ENCODE results near the gene GAL3ST2.
"Not testable (repeated sequence)": the region's sequence is repeated elsewhere in the genome, so short reads cannot be mapped to it uniquely, and the experiment has no call there.

Gene GAL3ST2

DNA sequence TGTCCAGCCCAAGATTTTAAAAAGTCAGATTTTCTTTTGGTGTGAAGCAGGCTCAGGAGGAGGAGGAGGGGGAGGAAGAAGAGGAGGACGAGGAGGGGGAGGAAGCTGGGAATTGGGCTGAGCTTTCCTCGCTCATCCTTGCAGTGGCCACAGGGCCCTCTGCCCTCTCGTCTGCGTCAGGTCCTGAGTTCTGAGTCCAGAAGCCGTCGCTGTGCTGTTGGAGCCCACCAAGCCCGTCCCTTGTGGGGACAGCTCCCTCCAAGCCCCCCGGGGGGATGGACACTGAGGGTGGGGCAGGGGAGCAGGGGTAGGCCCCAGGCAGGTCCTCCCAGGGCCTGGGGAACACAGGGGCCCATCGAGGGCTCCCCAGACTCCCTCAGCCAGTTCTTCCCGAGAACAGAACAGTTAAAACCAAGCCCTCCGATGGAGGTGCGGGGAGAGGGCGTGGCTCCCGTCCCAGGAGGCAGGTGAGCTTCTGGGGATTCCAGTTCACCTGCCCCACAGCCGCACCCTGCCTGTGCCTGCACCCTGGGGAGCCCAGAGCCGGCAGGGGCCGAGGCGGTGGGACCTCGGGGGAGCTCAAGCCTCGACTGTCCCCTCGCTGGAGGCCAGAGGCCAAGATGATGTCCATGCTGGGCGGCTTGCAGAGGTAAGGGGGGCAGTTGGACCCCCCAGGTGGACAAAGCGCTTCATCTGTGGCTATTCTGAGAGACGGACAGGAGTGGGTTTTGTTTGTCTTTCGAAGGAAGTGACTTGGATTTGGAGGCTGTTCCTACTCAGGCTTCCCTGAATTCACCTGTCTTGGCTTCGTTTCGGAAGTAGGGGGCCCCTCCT, at the start of gene GAL3ST2:
Gene GAL3ST2, plus strand, starts transcription at position 487 of the 834 bp plus-strand sequence. Its CDS starts 134 bp downstream, at position 621.
- Mint-ChIP-seq H3K4me1 (peaks cover 17% of the 10 kb centered on the region), H3K4me3 (no peak within 1 kb of the TSS), H3K36me3 (no peaks in the 10 kb centered on the region), H3K9me3 (no peaks in the 10 kb centered on the region), H3K27ac (no peak within 1 kb of the TSS), H3K27me3 (peaks cover 28% of the 10 kb centered on the region)
- ATAC-seq: no peak

DNA sequence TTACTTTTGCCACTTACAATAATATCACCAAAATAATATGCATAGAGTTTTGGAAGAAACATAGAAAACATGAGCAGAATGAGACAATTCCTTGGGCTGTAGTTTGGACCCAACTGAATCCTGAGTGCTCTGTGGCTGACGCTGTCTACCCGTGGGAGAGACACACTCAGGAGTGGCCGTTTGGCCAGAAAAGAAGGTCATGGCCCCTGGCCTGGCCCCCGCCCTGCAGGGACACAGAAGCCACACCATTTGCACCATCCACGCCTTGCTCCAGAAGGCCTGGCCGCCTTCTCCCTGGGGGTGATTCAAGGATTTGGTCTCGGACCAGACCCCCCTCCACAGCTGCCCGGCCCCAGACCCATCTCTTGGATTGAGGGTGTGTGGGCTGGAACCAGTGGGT, 48.6 kb upstream of the GAL3ST2 start:
- H3K27ac Mint-ChIP-seq: no peak overlapping the region
- peaks cover 30% of the 10 kb centered on the region for H3K4me1 Mint-ChIP-seq
- H3K9me3 Mint-ChIP-seq: peaks cover 5% of the 10 kb centered on the region
- peaks cover 44% of the 10 kb centered on the region for H3K36me3 Mint-ChIP-seq
- H3K27me3 Mint-ChIP-seq: no peaks in the 10 kb centered on the region
- ATAC-seq: no peak
- H3K4me3 Mint-ChIP-seq: no peak overlapping the region

DNA sequence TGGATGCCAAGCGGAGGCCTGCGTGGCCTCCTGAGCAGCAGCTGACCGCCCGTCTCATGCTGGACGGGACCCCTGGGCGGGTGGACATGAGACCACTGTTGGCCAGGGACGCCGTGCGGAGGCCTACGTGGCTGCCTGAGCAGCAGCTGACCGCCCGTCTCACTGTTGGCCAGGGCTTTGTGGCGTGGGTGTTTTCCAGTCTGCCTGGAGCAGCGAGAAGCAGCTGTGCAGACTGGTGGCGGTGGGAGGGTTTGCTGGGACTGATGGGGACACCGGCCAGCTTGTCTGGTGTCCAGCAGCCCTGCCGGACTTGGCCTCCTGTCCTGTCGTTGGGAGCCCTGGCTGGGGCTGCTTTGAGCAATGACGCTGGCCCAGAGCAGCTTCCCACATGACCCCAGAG, 48.0 kb upstream of the GAL3ST2 start:
- H3K27ac Mint-ChIP-seq: no peak overlapping the region
- H3K4me1 Mint-ChIP-seq: peaks cover 36% of the 10 kb centered on the region
- H3K36me3 Mint-ChIP-seq: peaks cover 38% of the 10 kb centered on the region

DNA sequence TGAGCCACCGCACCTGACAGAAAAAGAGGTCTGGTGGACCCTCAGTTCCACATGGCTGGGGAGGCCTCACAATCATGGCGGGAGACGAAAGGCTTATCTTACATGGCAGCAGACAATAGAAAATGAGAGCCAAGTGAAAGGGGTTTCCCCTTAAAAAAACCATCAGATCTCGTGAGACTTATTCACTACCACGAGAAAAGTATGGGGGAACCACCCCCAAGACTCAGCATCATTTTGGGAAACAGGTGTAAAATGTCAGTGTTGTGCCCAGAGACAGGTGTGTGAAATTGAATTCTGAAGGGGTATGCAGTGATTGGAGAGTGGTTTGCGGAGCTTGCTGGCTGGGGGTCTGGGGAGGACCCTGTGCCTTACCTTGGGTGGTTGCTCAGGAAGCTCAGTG, 46.8 kb upstream of the GAL3ST2 start:
- peaks cover 5% of the 10 kb centered on the region for H3K9me3 Mint-ChIP-seq
- no peak for ATAC-seq
- H3K4me1 Mint-ChIP-seq: peaks cover 40% of the 10 kb centered on the region
- peaks cover 26% of the 10 kb centered on the region for H3K36me3 Mint-ChIP-seq
- no peak overlapping the region for H3K4me3 Mint-ChIP-seq
- H3K27ac Mint-ChIP-seq: peak overlapping the region; percentile 60
- H3K27me3 Mint-ChIP-seq: no peaks in the 10 kb centered on the region

More for the DNA sequence above, 48.0 kb upstream of the GAL3ST2 start:
- Mint-ChIP-seq H3K4me3 (no peak overlapping the region), H3K27me3 (no peaks in the 10 kb centered on the region), H3K9me3 (peaks cover 5% of the 10 kb centered on the region)
- ATAC-seq: no peak

DNA sequence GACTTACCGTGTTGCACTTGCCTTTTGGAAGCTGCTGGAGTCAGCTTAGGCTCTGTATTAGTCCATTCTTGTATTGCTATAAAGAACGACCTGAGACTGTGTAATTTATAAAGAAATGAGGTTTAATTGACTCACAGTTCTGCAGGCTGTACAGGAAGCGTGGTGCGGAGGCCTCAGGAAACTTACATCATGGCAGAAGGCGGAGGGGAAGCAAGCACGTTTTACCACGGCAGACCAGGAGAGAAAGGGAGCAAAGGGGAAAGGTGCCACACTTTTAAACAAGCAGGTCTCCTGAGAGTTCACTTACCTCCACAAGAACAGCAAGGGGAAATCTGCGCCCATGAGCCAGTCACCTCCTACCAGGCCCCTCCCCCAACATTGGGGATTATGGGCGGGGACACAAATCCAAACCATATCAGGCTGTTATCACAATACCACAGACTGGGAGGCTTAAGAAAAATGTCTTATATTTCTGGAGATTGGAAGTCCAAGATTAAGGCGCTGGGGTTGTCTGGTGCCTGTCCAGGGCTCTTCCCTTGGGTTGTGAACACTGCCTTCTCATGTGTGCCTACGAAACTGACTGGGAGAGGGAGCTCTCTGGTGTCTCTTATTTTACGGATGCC, 45.8 kb upstream of the GAL3ST2 start:
- Mint-ChIP-seq H3K9me3 (peaks cover 5% of the 10 kb centered on the region), H3K27ac (peak overlapping the region; percentile 60), H3K4me3 (no peak overlapping the region), H3K27me3 (no peaks in the 10 kb centered on the region), H3K4me1 (peaks cover 45% of the 10 kb centered on the region), H3K36me3 (peaks cover 19% of the 10 kb centered on the region)
- ATAC-seq: no peak

DNA sequence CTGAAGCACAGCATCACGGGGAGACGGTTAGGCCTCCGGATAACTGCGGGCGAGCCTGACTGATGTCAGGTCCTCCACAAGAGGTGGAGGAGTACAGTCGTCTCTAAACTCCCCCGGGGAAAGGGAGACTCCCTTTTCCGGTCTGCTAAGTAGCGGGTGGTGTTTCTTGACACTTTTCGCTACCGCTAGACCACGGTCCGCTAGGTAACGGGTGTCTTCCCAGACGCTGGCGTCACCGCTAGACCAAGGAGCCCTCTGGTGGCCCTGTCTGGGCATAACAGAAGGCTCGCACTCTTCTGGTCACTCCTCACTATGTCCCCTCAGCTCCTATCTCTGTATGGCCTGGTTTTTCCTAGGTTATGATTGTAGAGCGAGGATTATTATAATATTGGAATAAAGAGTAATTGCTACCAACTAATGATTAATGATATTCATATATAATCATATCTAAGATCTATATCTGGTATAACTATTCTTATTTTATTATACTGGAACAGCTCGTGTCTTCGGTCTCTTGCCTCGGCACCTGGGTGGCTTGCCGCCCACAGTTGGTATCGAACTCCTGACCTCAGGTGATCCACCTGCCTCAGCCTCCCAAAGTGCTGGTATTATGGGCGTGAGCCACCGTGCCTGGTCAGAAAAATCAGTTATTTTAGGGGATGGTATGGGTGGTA, 44.0 kb upstream of the GAL3ST2 start:
- peaks cover 53% of the 10 kb centered on the region for H3K4me1 Mint-ChIP-seq
- H3K9me3 Mint-ChIP-seq, H3K27me3 Mint-ChIP-seq, ATAC-seq: not testable (repeated sequence)
- H3K27ac Mint-ChIP-seq: peak overlapping the region; percentile 59
- peak overlapping the region; percentile 73 for H3K4me3 Mint-ChIP-seq
- H3K36me3 Mint-ChIP-seq: peaks cover 17% of the 10 kb centered on the region

DNA sequence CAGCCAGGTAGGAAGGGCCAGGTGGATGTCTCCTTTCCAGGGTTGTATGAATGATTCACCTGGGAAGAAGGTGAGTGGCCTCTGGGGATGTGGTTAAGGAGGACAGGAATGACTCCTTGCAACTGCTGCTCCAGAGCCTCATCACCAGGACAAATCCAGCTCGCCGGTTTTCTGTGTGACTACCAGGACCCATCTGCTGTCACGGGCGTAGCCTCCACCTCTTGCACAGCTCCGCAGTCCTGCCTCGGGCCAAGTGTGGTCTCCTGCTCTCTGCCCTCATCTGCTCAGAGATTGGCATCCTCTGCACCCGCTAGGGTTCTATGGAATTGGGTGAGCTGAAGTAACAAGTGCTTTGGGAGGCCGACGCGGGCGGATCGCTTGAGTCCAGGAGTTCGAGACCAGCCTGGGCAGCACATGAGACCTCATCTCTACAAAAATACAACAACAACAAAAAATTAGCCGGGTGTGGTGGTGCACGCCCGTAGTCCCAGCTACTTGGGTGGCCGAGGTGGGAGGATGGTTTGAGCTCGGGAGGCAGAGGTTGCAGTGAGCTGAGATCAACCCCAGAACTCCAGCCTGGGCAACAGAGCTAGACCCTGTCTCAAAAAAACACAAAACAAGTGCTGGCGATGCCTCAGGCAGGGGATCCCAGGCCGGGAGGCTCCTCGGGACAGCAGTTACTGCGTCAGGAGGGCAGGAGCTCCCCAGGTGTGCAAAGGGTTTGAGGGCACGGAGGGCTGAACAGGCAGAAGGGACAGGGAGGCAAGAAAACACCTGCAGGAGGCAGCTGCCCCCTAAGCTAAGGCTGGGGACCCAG, 43.0 kb upstream of the GAL3ST2 start:
- H3K4me1 Mint-ChIP-seq: peaks cover 58% of the 10 kb centered on the region
- peaks cover 5% of the 10 kb centered on the region for H3K9me3 Mint-ChIP-seq
- no peaks in the 10 kb centered on the region for H3K27me3 Mint-ChIP-seq
- H3K36me3 Mint-ChIP-seq: peaks cover 23% of the 10 kb centered on the region
- H3K27ac Mint-ChIP-seq: peak overlapping the region; percentile 69
- no peak for ATAC-seq
- peak overlapping the region; percentile 73 for H3K4me3 Mint-ChIP-seq

DNA sequence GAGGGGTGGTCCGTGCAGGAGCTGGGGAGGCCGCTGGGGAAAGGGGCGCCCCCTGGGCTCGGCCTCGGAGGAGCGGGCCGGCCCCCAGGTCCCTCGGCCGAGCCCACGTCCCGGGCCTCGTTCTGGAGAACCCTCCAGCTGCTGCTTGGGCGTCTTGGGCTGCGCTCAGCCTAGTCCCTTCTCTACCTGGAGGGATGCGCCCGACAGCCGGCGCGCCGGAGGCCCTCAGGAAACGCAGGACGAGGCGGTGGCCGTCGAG, 42.5 kb upstream of the GAL3ST2 start:
- ATAC-seq: peak; percentile 47

DNA sequence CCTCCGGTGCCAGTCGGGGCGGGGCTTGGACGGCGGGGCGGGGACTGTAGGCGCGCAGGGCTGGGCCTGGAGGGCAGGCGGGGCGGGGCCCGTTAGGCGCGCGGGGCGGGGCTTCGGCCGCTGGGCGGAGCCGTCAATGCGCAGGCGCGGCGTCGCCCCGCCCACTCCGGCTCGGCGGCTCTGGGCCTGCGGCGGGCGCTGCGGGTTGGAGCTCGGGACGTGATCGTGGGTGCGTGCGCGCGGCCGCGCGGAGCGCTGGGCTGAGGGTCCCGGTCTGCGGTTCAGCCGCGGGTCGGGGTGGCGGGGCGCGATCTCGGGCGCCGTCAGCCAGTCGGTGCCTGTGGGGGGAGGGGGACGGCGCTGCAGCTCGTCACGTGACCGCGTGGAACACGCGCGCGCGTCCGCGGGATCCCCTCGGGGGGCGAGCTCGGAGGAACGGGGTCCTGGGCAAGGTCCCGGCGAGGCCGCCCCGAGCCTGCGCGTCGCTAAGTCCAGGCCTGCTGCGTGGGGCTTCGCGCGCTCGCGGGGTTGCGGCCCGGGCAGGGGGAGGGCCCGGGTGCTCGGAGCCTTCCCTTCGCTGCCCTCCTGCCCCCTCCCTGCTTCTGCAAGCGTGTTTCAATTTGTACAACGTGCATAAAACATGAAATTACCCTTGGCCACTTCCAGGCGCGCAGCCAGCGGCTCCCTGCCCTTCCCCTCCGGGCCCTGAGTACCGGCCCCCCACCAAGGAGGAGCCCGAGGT, 42.0 kb upstream of the GAL3ST2 start, which contains the start of gene D2HGDH:
Gene D2HGDH, plus strand, starts transcription at position 164 of the 742 bp plus-strand sequence. CDS start 595 bp downstream, outside the sequence.
- peak within 1 kb of the TSS; percentile 84 for H3K4me3 Mint-ChIP-seq
- H3K4me1 Mint-ChIP-seq: peaks cover 67% of the 10 kb centered on the region
- H3K36me3 Mint-ChIP-seq: peaks cover 24% of the 10 kb centered on the region
- ATAC-seq: peak; percentile 97
- peak within 1 kb of the TSS; percentile 69 for H3K27ac Mint-ChIP-seq
- H3K27me3 Mint-ChIP-seq: no peaks in the 10 kb centered on the region
- H3K9me3 Mint-ChIP-seq: peaks cover 5% of the 10 kb centered on the region

More for the DNA sequence above, 42.5 kb upstream of the GAL3ST2 start:
- Mint-ChIP-seq H3K4me1 (peaks cover 64% of the 10 kb centered on the region), H3K27me3 (no peaks in the 10 kb centered on the region), H3K9me3 (peaks cover 5% of the 10 kb centered on the region), H3K36me3 (peaks cover 20% of the 10 kb centered on the region), H3K27ac (peak overlapping the region; percentile 69), H3K4me3 (peak overlapping the region; percentile 84)

DNA sequence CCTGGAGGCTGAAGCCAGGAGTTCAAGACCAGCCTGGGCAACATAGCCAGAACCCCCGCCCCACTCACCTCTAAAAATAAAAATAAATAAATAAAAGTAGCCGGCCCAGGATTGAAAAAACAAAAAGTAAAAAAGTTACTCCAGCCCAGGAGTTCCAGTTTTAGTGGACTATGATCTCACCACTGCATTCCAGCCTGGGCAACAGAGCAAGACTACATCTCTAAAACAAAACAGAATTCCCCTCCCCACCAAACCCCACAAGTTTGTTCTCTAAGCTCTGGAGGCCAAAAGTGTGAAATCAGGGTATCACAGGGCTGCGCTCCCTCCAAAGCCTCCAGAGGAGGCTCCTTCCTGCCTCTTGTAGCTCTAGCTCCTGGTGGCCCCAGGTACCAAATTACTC, 40.5 kb upstream of the GAL3ST2 start:
- Mint-ChIP-seq H3K27ac (no peak overlapping the region), H3K4me3 (peak overlapping the region; percentile 84), H3K27me3 (no peaks in the 10 kb centered on the region), H3K9me3 (peaks cover 5% of the 10 kb centered on the region), H3K4me1 (peaks cover 60% of the 10 kb centered on the region), H3K36me3 (peaks cover 26% of the 10 kb centered on the region)
- no peak for ATAC-seq

DNA sequence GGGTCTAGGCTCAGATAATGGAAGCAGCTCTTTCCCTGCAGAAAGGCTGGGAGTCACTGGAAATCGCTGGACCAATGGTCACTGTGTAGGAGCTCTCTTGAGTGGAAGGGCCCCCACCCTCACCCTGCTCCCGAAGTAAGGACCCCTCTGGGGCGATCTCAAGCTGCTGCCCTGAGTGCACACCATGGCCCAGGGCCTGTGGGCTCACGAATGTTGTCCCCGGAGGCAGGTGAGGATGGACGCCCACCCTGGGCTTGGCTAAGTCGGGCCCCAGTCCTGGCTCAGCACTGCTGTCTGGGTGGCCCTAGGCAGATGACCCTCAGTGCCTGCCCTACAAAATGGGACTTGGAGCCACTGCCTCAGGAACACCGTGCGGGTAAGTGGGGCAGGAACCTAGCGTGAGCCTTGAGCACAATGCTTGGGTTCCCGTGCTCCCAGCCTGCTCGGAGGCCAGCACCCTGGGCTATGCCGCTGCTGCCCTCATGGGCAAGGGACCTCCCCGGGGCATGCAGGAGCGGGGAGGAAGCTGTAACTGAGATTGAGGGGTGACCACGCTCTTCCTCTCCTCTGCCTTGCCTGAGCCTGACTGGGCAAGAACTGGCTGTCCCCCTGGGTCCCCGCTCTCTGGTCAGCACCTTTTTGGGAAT, 38.5 kb upstream of the GAL3ST2 start:
- no peak for ATAC-seq
- H3K27ac Mint-ChIP-seq: no peak overlapping the region
- peaks cover 24% of the 10 kb centered on the region for H3K36me3 Mint-ChIP-seq
- no peaks in the 10 kb centered on the region for H3K27me3 Mint-ChIP-seq
- H3K4me3 Mint-ChIP-seq: no peak overlapping the region
- H3K9me3 Mint-ChIP-seq: no peaks in the 10 kb centered on the region
- peaks cover 47% of the 10 kb centered on the region for H3K4me1 Mint-ChIP-seq

DNA sequence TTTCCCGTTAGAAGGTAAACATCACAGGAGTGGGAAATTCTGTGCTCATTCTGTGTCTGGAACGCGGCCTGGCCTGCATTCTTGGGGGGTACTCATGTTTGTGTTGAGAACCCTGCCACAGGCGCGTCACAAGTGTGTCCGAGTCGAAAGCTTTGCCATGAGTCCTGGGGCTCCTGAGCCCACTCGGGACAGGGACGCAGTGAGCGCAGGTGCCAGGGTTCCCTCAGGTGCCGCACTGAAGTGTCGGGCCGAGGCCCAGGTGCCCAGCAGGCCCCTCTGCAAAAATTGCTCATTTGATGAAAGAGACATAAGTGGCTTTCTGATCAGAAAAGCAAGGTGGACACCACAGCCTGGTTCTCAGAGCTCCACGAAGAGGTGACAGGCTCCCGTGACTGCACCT, 37.4 kb upstream of the GAL3ST2 start:
- ATAC-seq: no peak
- H3K27ac Mint-ChIP-seq: peak overlapping the region; percentile 62
- H3K36me3 Mint-ChIP-seq: peaks cover 31% of the 10 kb centered on the region
- no peaks in the 10 kb centered on the region for H3K27me3 Mint-ChIP-seq
- H3K4me1 Mint-ChIP-seq: peaks cover 38% of the 10 kb centered on the region
- H3K9me3 Mint-ChIP-seq: no peaks in the 10 kb centered on the region
- no peak overlapping the region for H3K4me3 Mint-ChIP-seq

DNA sequence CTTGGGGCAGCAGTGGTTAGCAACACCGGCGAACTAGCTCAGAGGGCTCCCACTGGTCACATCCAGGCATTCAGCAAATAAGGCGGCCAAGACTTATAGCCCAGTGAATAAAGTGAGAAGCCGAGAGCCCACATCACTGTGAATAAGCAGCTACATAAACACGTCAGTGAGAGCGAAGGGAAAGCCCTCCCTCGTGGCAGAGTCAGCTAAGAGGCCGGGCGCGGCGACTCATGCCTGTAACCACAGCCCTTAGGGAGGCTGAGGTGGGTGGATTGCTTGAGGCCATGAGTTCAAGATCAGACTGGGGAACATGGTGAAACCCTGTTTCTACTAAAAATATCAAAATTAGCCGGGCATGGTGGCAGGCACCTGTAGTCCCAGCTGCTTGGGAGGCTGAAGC, 37.0 kb upstream of the GAL3ST2 start:
- no peak overlapping the region for H3K4me3 Mint-ChIP-seq
- peaks cover 38% of the 10 kb centered on the region for H3K4me1 Mint-ChIP-seq
- H3K9me3 Mint-ChIP-seq: no peaks in the 10 kb centered on the region
- no peaks in the 10 kb centered on the region for H3K27me3 Mint-ChIP-seq
- peak; percentile 59 for ATAC-seq
- peak overlapping the region; percentile 62 for H3K27ac Mint-ChIP-seq
- H3K36me3 Mint-ChIP-seq: peaks cover 35% of the 10 kb centered on the region

DNA sequence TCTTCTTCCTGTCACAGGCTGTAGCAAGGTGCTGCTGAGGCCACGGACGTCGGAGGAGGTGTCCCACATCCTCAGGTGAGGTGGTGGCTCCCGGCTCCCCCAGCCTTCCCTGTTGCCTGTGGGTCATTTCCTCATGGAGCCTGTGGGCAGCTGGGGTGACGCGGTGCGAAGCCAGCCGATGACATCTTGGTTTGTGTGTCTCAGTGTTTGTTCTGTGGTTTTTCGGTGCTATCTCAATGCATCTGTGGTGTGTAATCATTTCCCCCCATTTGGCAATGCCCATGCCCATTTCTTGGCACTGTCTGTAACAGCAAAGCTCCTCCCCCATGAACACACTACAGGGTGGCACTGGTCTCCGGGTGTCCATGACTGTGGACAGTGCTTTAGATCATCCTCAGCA, 35.6 kb upstream of the GAL3ST2 start:
- Mint-ChIP-seq H3K27me3 (no peaks in the 10 kb centered on the region), H3K9me3 (peaks cover 3% of the 10 kb centered on the region), H3K4me1 (peaks cover 34% of the 10 kb centered on the region), H3K4me3 (no peak overlapping the region), H3K36me3 (peaks cover 48% of the 10 kb centered on the region), H3K27ac (no peak overlapping the region)
- ATAC-seq: no peak
